CD14-positive monocyte (primary cell): ENCODE results near the gene CD8B2. TPM values are rescaled to one million over a fixed set of nuclear protein-coding genes. Genes with fewer than 3 reads are reported as not detected.

ENCODE experiments used
- DNase-seq, 3 donors: peaks; one replicate each; pipeline ENCODE4 v3.0.0-alpha.2; 2011 to 2022
- H2AFZ ChIP-seq: 2 replicates; pipeline ENCODE4 v1.6.0; 2012; ENCODE audit warnings: mild to moderate bottlenecking, low read depth, low read length, inconsistent platforms; ENCODE audit not compliant: insufficient read depth, poor library complexity, severe bottlenecking
- H3K27ac ChIP-seq, 2 donors: 1 replicate in 1 of 2; 2 replicates in 1 of 2; pipeline ENCODE4 v1.5.1; 2012 to 2013; ENCODE audit warnings: low read length in 2 of 2, control low read depth in 1 of 2, inconsistent platforms in 1 of 2, low read depth in 1 of 2, mild to moderate bottlenecking in 1 of 2
- H3K27me3 ChIP-seq, 2 donors: one replicate each; pipeline versions ENCODE4 v1.6.0 to v1.6.1; 2011 to 2013; ENCODE audit warnings: low read length in 2 of 2; ENCODE audit not compliant: control insufficient read depth in 2 of 2, insufficient read depth in 2 of 2
- H3K36me3 ChIP-seq, 2 donors: replicated peaks in 1 of 2; 1 replicate in 1 of 2; 2 replicates in 1 of 2; pipeline versions ENCODE4 v1.5.1 to v1.6.1; 2012 to 2013; ENCODE audit warnings: low read length in 2 of 2, control low read depth in 1 of 2, inconsistent platforms in 1 of 2, mild to moderate bottlenecking in 1 of 2; ENCODE audit not compliant: insufficient read depth in 2 of 2, control insufficient read depth in 1 of 2
- H3K4me1 ChIP-seq, 2 donors: 1 replicate in 1 of 2; 2 replicates in 1 of 2; pipeline versions ENCODE4 v1.5.1 to v1.6.1; 2012 to 2013; ENCODE audit warnings: low read length in 2 of 2, control low read depth in 1 of 2, inconsistent platforms in 1 of 2, mild to moderate bottlenecking in 1 of 2, moderate library complexity in 1 of 2; ENCODE audit not compliant: insufficient read depth in 2 of 2, control insufficient read depth in 1 of 2
- H3K4me2 ChIP-seq: replicated peaks from 2 replicates; pipeline ENCODE3; 2012; ENCODE audit warnings: low read length, moderate library complexity, mild to moderate bottlenecking; ENCODE audit not compliant: poor library complexity, severe bottlenecking; ENCODE audit errors: extremely low read depth
- H3K4me3 ChIP-seq, 3 experiments: fragments of 200-600 bp in 1 of 3; sonication (generic) in 1 of 3; replicated peaks in 1 of 3; 1 replicate in 2 of 3; 2 replicates in 1 of 3; pipeline ENCODE4 v1.5.1; 2011 to 2013; ENCODE audit warnings: low read length in 3 of 3, mild to moderate bottlenecking in 3 of 3, control low read depth in 2 of 3, low read depth in 2 of 3, inconsistent platforms in 1 of 3, moderate library complexity in 1 of 3
- H3K79me2 ChIP-seq: 2 replicates; pipeline ENCODE4 v1.6.0; 2012; ENCODE audit warnings: mild to moderate bottlenecking, control low read depth, inconsistent platforms, low read length, moderate library complexity; ENCODE audit not compliant: insufficient read depth
- H3K9ac ChIP-seq: 2 replicates; pipeline ENCODE4 v1.6.0; 2017; ENCODE audit warnings: low read length, mild to moderate bottlenecking; ENCODE audit not compliant: insufficient read depth, poor library complexity, severe bottlenecking
- H3K9me3 ChIP-seq, 2 donors: replicated peaks in 1 of 2; 1 replicate in 1 of 2; 2 replicates in 1 of 2; pipeline versions ENCODE4 v1.5.1 to v1.6.1; 2012 to 2013; ENCODE audit warnings: low read length in 2 of 2, control low read depth in 1 of 2; ENCODE audit not compliant: control insufficient read depth in 1 of 2, insufficient read depth in 1 of 2
- H4K20me1 ChIP-seq: 2 replicates; pipeline ENCODE4 v1.6.0; 2012; ENCODE audit warnings: mild to moderate bottlenecking, low read length, control low read depth, moderate library complexity; ENCODE audit not compliant: insufficient read depth
- H3K27ac Mint-ChIP-seq, 7 donors: one replicate each; pipeline ENCODE4 v1.8.0; 2020; ENCODE audit warnings: mild to moderate bottlenecking in 7 of 7, mixed read lengths in 7 of 7, moderate library complexity in 6 of 7, inconsistent platforms in 2 of 7
- H3K27me3 Mint-ChIP-seq, 3 donors: one replicate each; pipeline ENCODE4 v1.8.0; 2021 to 2022; ENCODE audit warnings: low read depth in 3 of 3, mild to moderate bottlenecking in 3 of 3, mixed read lengths in 3 of 3, moderate library complexity in 3 of 3, inconsistent platforms in 1 of 3
- H3K36me3 Mint-ChIP-seq, 2 donors: one replicate each; pipeline ENCODE4 v1.8.0; 2020; ENCODE audit warnings: mixed read lengths in 2 of 2, inconsistent platforms in 1 of 2, mild to moderate bottlenecking in 1 of 2
- H3K4me1 Mint-ChIP-seq: one replicate; pipeline ENCODE4 v1.8.0; 2020; ENCODE audit warnings: mild to moderate bottlenecking, mixed read lengths
- H3K4me3 Mint-ChIP-seq, 2 donors: one replicate each; pipeline ENCODE4 v1.8.0; 2020; ENCODE audit warnings: mild to moderate bottlenecking in 2 of 2, mixed read lengths in 2 of 2, moderate library complexity in 1 of 2
- H3K9me3 Mint-ChIP-seq, 7 donors: one replicate each; pipeline ENCODE4 v1.8.0; 2020 to 2022; ENCODE audit warnings: mixed read lengths in 7 of 7, mild to moderate bottlenecking in 6 of 7, moderate library complexity in 6 of 7, inconsistent platforms in 2 of 7
- CTCF ChIP-seq: fragments of 200-600 bp; IDR thresholded peaks from one replicate; pipeline ENCODE4 v1.8.0; 2022; ENCODE audit warnings: antibody characterized with exemption, mild to moderate bottlenecking
- WGBS: methylation state at CpG from one replicate; pipeline ENCODE4 v1.1.5; 2013; ENCODE audit warnings: missing lambda C conversion rate; ENCODE audit not compliant: insufficient coverage; 5-methylcytosine and 5-hydroxymethylcytosine counted together
- intact Hi-C, 2 donors: fragments of 100-400 bp; cut with micrococcal nuclease; formaldehyde crosslinking; loops; one replicate each; pipeline versions ENCODE4 v1.15.0 to v1.15.1; 2023
- polyA plus RNA-seq, 3 donors: library from polyadenylated mRNA; depleted of rRNA in 1 of 3; unstranded in 2 of 3; stranded (reverse) in 1 of 3; fragments of 300-500 nt in 2 of 3; fragments of >200 nt in 1 of 3; fragmentation: Illumina TruSeq in 2 of 3; gene quantifications; 1 replicate in 2 of 3; 2 replicates in 1 of 3; pipeline ENCODE4 v1.2.3, GENCODE V29; 2012 to 2021

The CD8B2 gene
- polyA plus RNA-seq, 3 donors: 0.04 TPM; not detected in 2

- DNase-seq: no peak
- intact Hi-C loops: no loop called here
- H3K4me2 ChIP-seq: no peak overlapping the region
- no peak for TF ChIP-seq CTCF
- H4K20me1 ChIP-seq: no peaks in the 10 kb centered on the region
- H2AFZ ChIP-seq: no peak overlapping the region
- no peak overlapping the region for H3K4me3 Mint-ChIP-seq
- H3K27me3 ChIP-seq: no peaks in the 10 kb centered on the region
- peaks cover 4 to 5% (median 5%) of the 10 kb centered on the region in 3 donors for H3K27me3 Mint-ChIP-seq
- no peak overlapping the region for H3K4me3 ChIP-seq
- H3K4me1 Mint-ChIP-seq: peaks cover 1% of the 10 kb centered on the region
- no peaks in the 10 kb centered on the region for H3K9me3 ChIP-seq
- H3K9ac ChIP-seq: no peak overlapping the region
- H3K79me2 ChIP-seq: no peaks in the 10 kb centered on the region
- H3K36me3 ChIP-seq: no peaks in the 10 kb centered on the region
- H3K9me3 Mint-ChIP-seq: peaks cover 0 to 1% (median 0%) of the 10 kb centered on the region in 7 donors
- H3K36me3 Mint-ChIP-seq: no peaks in the 10 kb centered on the region
- no peaks in the 10 kb centered on the region for H3K4me1 ChIP-seq
- 67% methylated on average over 3 of the region's 3 CpGs for WGBS
- H3K27ac ChIP-seq: no peak overlapping the region
- H3K27ac Mint-ChIP-seq: no peak overlapping the region
These were observed 83.2 kb downstream of the CD8B2 start for GRCh38 chr2:106570316-106570715.

Other genes with a start within 250 kb of the CD8B2 start
- gene RGPD3, start 19.0 kb upstream of the CD8B2 start, polyA plus RNA-seq: under 1 TPM in 1 of 3 donors, not detected in 2; 0.25 TPM